ENCODE measurements around the gene USO1. TPM values are rescaled to one million over a fixed set of nuclear protein-coding genes. Genes with fewer than 3 reads are reported as not detected.

USO1 gene
- total and polyA plus RNA-seq, 9 of the 15 experiments (the other 6 are each of a cell fraction or from before 2014, with no cell fraction given), result 19.3 to 97.8 (median 48.5) TPM

DNA sequence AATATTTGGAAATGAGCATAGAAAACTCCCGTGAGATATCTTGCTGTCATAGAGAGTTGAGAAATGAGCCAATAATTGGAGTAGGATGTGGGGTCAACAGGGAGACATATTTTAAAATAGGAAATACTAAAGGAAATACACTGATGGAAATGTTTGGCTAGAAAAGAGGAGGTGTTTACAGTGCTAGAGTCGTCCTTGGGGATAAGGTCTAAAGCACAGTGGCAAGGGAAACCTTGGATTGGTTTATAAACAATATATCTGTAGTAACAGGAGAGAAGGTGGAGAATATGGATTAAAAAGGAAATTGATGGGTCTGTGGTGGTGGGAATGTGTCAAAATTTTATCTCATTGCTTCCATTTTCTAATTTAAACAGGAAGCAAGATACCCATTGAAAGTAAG is 95.8 kb downstream of the USO1 start:
- intact Hi-C loops (cut with micrococcal nuclease), result no loop called here

More for the DNA sequence above, 95.8 kb downstream of the USO1 start:
- WGBS (ENCODE audit: insufficient coverage, low coverage, missing lambda C conversion rate), result 13% methylated on average over 2 of the region's 2 CpGs
- H3K4me1 ChIP-seq (replicated peaks in 1 of 2; ENCODE audit: control insufficient read depth in 2 of 2, insufficient read depth in 2 of 2, low read length in 2 of 2), result no peaks in the 10 kb centered on the region
- H3K4me3 ChIP-seq, result no peak overlapping the region
- no peak overlapping the region for H3K9ac ChIP-seq (ENCODE audit: insufficient read depth in 1 of 2, low read depth in 2 of 2, low read length in 2 of 2)
- H4K20me1 ChIP-seq (replicated peaks; ENCODE audit: control insufficient read depth, insufficient read depth, low read length), result no peaks in the 10 kb centered on the region
- no peaks in the 10 kb centered on the region for H3K27me3 ChIP-seq (ENCODE audit: control insufficient read depth in 2 of 2, insufficient read depth in 2 of 2, low read length in 2 of 2)
- no peaks in the 10 kb centered on the region for H3K9me3 ChIP-seq (replicated peaks; ENCODE audit: control insufficient read depth, insufficient read depth, low read depth, low read length)
- H3K4me2 ChIP-seq (ENCODE audit: insufficient read depth, low read length), result no peak overlapping the region
- DNase-seq (ENCODE audit: extremely low read depth in 1 of 4, low spot score in 3 of 4) (no peak), ATAC-seq (no peak), FAIRE-seq (no peak)
- H2AFZ ChIP-seq (ENCODE audit: low read depth, low read length), result no peak overlapping the region
- no peak overlapping the region for H3K27ac ChIP-seq (ENCODE audit: extremely low read depth, low read depth, low read length)
- no peaks in the 10 kb centered on the region for H3K79me2 ChIP-seq (ENCODE audit: control insufficient read depth, insufficient read depth, low read length)
- TF ChIP-seq FOXP1 (CRISPR knock-in tag; IDR thresholded peaks at IDR 0.05) (no peak), SOX6 (IDR thresholded peaks at IDR 0.05) (no peak), NFXL1 (CRISPR knock-in tag; IDR thresholded peaks at IDR 0.05) (no peak), ZNF311 (CRISPR knock-in tag; IDR thresholded peaks at IDR 0.05) (no peak), ZBED1 (IDR thresholded peaks at IDR 0.05) (no peak), GABPA (tag; conservative IDR thresholded peaks at IDR 0.05; ENCODE audit: low read depth) (no peak), POLR3A (IDR thresholded peaks at IDR 0.05; ENCODE audit: borderline replicate concordance, extremely low read depth, insufficient read depth, insufficient read length) (no peak), CHD4 (IDR thresholded peaks at IDR 0.05; ENCODE audit: insufficient read depth, insufficient replicate concordance, low read depth, low read length, poor library complexity, severe bottlenecking) (no peak), MBD2 (IDR thresholded peaks at IDR 0.05; ENCODE audit: borderline replicate concordance, low read depth) (no peak), CBX1 (IDR thresholded peaks at IDR 0.05; ENCODE audit: low read depth) (no peak), ZNF134 (CRISPR knock-in tag; conservative IDR thresholded peaks at IDR 0.05) (no peak), STAG1 (CRISPR knock-in tag; IDR thresholded peaks at IDR 0.05; ENCODE audit: borderline replicate concordance) (no peak), CHCHD3 (CRISPR knock-in tag; IDR thresholded peaks at IDR 0.05) (no peak), ZNF253 (CRISPR knock-in tag; conservative IDR thresholded peaks at IDR 0.05) (no peak)
- TF ChIP-seq, protein P1, sequence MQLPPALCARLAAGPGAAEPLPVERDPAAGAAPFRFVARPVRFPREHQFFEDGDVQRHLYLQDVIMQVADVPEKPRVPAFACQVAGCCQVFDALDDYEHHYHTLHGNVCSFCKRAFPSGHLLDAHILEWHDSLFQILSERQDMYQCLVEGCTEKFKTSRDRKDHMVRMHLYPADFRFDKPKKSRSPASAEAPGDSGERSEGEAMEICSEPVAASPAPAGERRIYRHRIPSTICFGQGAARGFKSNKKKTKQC (CRISPR knock-in tag; IDR thresholded peaks at IDR 0.05), result no peak
- TF ChIP-seq, protein P2, sequence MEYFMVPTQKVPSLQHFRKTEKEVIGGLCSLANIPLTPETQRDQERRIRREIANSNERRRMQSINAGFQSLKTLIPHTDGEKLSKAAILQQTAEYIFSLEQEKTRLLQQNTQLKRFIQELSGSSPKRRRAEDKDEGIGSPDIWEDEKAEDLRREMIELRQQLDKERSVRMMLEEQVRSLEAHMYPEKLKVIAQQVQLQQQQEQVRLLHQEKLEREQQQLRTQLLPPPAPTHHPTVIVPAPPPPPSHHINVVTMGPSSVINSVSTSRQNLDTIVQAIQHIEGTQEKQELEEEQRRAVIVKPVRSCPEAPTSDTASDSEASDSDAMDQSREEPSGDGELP (CRISPR knock-in tag; IDR thresholded peaks at IDR 0.05; ENCODE audit: borderline replicate concordance), result no peak
- TF ChIP-seq, protein P3, sequence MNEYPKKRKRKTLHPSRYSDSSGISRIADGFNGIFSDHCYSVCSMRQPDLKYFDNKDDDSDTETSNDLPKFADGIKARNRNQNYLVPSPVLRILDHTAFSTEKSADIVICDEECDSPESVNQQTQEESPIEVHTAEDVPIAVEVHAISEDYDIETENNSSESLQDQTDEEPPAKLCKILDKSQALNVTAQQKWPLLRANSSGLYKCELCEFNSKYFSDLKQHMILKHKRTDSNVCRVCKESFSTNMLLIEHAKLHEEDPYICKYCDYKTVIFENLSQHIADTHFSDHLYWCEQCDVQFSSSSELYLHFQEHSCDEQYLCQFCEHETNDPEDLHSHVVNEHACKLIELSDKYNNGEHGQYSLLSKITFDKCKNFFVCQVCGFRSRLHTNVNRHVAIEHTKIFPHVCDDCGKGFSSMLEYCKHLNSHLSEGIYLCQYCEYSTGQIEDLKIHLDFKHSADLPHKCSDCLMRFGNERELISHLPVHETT (CRISPR knock-in tag; conservative IDR thresholded peaks at IDR 0.05 in 1 of 2, IDR thresholded peaks at IDR 0.05 in 1 of 2), result no peak
- TF ChIP-seq, protein P4, sequence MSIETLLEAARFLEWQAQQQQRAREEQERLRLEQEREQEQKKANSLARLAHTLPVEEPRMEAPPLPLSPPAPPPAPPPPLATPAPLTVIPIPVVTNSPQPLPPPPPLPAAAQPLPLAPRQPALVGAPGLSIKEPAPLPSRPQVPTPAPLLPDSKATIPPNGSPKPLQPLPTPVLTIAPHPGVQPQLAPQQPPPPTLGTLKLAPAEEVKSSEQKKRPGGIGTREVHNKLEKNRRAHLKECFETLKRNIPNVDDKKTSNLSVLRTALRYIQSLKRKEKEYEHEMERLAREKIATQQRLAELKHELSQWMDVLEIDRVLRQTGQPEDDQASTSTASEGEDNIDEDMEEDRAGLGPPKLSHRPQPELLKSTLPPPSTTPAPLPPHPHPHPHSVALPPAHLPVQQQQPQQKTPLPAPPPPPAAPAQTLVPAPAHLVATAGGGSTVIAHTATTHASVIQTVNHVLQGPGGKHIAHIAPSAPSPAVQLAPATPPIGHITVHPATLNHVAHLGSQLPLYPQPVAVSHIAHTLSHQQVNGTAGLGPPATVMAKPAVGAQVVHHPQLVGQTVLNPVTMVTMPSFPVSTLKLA (conservative IDR thresholded peaks at IDR 0.05), result no peak
- ChIA-PET CTCF (ENCODE audit: low intra/inter-chr PET ratio) (no interaction called here), POLR2A (no interaction called here)
- BruUV-seq (replicated peaks), result no TSS peak
- in situ Hi-C loops (cut with MboI), result no loop called here
- H3K36me3 ChIP-seq (ENCODE audit: control insufficient read depth, insufficient read depth, low read length), result peaks cover 2% of the 10 kb centered on the region; the same call in 1 of the 3 replicates
- peaks cover 2% of the 10 kb centered on the region for H3K9me1 ChIP-seq (ENCODE audit: control insufficient read depth, insufficient read depth, low read length)
